GM21360 (cell line): ENCODE results near the gene PACSIN2.

Experiments used
- ATAC-seq: cut with Tn5 transposase; IDR thresholded peaks from one replicate; pipeline ENCODE4 v1.9.1; 2021; ENCODE audit warnings: mild to moderate bottlenecking, moderate library complexity; ENCODE audit not compliant: unreplicated experiment

PACSIN2 gene

DNA sequence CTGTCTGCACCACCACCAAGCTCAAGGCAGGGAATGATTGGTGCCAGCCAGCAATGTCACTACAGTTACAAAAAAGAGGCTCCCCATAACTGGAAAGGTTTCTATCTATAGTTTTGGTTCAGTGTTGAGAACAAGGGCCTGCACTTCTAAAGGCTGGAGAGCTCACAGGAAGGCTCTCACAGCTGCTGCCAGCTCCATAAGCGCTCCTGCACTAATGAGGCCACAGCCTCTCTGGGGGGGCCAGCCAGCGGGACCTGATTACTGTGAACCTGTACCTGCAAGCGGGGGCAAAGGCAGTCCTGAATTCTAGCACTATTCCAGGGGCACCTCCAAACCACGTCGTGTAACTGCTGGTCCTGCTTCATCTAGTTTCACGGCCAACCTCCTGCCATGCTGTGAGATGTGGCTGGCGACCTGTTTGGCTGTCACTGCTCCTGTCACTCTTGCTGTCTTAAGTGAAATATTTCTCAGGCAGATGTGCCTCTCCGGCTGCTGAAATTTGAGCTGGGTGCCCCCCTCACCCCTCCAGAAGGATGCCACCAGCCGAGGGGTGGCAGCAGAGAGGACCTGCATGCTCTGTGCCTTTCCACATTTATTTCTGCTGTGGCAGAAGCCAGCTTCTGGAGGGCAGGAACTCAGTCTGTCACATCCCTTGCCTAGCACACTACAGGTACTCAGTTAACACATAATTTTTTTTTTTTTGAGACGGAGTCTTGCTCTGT lies 104.6 kb downstream of the PACSIN2 start:
- no peak for ATAC-seq

DNA sequence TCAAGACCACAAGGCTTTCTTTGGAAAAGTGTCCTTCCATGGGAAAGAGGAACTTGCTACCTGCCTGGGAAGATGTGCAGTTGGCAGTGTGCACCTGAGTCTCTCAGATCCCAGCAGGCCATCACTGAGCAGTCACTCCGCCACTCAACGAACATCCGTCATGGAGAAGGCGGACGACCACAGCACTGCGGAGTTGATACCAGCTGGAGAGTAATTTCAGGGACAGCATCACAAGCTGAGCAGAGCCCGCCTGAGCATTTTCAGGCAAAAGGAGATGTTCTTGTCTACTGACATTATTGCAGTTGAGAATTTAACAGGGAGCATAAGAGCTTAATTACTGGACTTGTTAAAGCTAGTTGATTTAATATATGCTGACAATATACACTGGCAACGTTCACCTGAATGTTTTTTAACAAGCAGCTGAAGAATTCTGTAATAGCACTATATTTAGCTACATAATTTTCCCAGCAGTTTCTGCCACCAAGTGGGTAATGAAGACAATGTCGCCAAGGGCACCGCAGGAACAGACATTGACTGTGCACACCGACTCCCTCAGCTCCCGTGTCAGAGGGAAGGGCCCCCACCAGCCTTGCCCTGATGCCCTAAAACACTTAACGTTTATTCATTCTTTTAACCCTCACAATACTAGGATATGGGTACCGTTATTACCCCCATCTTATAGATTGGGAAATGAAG lies 105.4 kb downstream of the PACSIN2 start:
- ATAC-seq, result no peak

GRCh38 chr22:42908374-42908746 lies 106.6 kb downstream of the PACSIN2 start:
- no peak for ATAC-seq

DNA sequence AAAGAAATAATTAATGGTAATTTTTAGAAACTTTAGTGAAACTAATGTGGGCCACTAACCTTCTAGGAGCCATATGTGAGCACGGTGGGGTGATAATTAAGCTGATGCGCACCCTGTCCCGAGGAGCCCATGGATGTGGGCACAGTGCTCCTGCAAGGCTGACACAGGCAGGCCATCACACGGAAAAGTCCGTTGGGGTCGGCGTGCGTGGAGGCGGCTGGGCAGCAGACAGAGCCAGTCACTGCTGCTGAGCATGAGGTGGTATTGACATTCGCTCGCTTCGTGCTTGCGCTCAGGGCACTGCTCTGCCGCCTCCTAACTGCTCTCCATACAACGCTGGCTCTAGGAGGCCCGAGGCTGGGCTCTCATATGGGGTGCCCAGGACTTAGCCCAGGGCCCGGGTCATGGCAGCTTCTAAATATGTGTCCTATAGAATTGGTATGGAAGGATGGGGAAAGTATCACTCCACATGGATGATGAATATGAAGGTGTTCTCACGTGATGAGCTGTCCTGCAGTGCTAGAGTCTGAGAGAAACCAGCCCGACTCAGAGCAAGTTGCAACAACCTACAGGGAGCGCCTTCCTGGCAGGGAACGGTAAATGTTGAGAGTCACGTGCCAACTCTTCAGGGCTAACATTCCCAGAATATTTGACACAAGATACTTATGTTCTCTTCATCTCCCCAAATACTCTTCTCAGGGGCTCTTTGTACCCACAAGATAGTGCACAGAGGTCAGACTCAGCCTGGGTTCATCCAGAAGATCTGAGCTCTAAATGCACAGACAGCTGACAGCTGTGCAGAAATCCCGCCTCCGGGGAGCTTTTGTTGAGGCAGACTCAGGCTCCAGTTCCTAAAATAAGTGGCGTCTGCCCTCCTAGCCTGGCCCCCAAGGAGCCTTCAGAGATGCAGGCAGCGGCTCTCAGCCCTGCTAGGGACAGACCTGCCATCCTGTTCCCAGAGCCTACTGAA lies 107.3 kb downstream of the PACSIN2 start:
- no peak for ATAC-seq

DNA sequence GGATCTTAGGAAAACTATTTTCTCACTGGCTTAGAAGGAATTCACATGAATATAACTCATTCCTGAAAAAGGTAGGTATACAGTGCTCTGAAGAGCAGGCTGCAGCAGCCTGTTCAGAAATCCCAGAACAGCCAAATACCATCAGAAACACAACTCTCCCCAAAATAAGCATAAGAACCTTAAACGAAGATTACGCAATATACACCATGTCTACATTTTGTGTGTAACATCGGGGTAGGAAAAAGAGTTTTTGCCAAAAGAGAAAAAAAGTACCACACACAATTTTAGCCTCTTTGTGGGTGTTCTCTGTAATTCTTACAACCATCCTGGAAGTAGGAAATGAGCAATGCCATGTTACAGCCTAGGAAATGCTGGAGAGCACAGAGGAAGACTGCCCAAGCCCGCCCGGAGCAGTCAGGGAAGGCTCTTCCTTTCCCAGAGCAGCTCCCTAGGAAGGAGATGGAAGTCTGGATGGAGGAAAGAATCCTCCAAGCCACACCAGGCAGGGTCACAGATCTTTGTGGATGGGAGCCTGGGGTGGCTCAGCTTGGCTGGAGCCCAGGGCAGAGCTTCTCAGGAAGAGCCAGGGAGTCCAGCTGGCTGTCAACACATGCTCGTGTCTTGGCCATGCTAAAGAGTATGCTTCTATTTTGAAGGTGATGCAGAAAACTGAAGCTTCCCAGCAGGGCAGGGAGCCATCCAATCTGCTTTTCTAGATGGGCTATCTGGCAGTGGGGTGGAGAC lies 108.2 kb downstream of the PACSIN2 start:
- no peak for ATAC-seq

DNA sequence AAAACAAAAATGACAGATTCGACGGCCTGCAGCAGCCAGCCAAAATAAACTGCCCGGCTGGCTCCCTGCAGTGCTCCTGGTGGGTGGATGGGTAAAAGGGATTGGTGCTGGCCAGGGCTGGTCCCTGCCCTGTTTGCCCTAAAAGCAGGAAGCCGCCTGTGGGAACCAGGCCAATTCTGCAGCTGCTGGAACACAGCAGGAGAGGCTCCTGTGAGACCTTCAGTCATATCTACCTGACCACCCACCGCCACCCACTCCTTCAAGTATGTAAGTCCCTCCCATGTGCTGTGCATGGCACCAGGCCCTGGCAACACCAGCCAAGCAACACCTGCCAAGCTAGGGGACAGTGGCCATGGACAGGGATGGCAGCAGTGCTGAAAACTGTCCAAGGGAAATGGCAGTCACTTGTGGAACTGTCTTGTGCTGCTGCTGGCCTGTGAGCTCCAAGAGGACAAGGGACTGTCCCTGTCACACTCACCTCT lies 109.2 kb downstream of the PACSIN2 start:
- no peak for ATAC-seq

DNA sequence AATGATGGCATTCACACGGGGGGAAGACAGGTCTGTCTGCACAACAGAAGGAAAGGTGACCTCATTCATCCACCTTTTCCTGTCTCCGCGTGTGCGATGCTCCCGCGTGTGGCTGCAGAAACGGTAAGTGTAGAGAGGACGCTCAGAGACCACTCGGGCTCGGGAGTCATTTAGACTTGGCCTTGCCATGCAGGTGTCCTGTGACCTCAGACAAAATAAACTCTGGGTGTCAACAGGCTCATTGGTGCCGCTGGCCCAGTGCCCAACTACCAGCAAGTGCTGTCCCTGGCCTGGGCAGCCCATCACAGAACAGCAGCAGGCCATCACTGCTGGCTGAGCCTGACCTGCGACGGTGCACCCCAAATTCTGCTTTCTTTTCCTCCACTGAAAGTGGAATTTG lies 109.7 kb downstream of the PACSIN2 start:
- no peak for ATAC-seq

- no peak for ATAC-seq
Observed at GRCh38 chr22:42904050-42904449, 110.9 kb downstream of the PACSIN2 start.

DNA sequence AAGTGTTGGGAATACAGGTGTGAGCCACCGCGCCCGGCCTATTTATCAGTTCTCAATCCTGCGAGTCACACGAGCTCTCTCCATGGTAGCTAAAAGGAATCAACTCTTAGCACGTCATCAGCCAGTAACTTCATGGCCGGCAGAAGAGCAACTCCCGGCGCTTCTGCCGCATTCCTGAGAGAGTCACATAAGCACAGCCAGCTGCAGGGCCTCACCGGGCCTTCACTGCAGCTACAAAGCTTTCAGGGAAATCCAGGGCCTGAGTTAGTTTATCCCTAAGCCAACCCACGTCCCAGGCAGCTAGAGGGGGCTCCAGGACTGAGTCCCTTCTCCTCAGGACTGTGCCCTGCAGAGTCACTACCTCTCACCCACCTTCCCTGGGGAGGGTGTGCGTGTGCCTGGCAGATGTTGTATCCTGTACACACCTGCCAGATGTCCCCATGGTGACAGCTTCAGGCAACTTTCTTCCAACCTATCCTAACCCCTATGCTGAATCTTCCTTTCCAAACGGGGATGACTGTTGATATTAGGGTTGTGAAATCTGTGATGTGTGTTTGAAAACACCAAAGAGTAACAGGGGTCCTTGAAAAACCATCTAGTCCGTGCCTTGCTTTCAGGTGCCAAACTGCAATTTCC lies 112.0 kb downstream of the PACSIN2 start:
- ATAC-seq, result no peak

DNA sequence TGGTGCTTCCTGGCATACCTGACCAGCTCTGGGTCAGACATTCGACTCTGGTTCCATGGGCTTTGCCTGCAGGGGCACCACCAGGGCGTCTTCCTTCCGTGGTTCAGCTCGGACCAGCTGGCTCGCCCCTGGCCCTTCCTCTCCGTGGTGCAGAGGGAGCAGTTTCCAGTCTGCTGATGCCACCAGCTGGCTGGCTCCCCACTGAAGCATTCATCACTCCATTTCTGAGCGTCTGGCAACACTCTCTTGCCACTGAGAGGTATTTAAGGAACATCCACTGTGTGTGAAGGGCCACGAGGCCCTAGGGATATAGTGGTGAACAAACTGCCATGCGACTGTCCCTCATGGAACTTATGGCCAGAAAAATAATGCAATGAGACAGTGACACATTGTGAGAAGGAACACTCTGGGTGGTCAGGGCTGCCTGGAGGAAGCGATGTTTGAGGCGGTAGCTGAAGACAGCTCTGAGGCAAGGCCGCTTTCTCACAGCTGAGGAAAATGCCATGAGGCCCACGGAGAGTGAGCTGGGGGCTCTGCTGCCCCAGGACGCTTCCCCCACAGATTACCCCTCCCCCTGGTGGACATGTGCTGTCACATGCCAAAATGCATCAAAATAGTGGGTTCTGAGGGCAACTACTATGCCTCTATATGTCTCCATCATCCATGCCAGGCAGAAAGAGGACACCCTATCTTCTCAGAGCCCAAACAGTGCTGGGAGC lies 113.0 kb downstream of the PACSIN2 start:
- no peak for ATAC-seq

DNA sequence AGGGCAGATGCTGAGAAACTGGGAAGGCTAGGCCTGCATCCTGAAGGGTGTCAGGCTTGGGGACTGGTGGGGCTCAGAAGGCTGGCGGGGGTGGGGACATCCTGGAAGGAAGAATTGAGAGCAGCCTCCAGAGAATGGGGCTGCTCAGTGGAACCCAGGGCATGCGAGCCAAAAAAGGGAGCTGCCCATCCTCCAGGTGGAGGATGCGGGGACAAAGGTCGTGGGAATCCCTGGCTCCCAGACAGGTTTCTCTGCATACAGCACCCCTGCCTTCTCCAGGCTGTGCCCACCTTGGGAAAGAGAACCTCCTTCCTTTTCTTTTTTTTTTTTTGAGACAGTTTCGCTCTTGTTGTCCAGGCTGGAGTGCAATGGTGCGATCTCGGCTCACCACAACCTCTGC lies 117.0 kb downstream of the PACSIN2 start:
- ATAC-seq, result no peak

- no peak for ATAC-seq
Observed at GRCh38 chr22:42895541-42895981, 119.4 kb downstream of the PACSIN2 start.

DNA sequence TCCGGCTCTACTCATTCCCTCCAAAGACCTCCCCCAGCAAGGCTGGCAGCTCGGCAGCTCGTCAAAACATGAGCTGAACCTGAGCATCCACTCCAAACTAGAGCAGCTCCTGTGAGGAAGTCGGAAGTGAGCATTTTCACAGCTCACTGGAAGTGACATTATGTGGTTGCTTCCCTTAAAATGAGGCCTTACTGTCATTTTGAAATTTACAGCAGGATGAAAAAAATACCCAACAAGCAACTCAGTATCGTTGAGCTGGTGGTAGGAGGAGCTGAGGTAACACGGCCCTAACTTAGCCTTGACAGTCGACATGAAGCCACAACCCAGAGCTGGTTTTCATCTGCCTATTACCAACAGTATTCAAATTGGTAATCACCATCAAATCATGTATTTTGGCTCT lies 119.9 kb downstream of the PACSIN2 start:
- ATAC-seq, result no peak

DNA sequence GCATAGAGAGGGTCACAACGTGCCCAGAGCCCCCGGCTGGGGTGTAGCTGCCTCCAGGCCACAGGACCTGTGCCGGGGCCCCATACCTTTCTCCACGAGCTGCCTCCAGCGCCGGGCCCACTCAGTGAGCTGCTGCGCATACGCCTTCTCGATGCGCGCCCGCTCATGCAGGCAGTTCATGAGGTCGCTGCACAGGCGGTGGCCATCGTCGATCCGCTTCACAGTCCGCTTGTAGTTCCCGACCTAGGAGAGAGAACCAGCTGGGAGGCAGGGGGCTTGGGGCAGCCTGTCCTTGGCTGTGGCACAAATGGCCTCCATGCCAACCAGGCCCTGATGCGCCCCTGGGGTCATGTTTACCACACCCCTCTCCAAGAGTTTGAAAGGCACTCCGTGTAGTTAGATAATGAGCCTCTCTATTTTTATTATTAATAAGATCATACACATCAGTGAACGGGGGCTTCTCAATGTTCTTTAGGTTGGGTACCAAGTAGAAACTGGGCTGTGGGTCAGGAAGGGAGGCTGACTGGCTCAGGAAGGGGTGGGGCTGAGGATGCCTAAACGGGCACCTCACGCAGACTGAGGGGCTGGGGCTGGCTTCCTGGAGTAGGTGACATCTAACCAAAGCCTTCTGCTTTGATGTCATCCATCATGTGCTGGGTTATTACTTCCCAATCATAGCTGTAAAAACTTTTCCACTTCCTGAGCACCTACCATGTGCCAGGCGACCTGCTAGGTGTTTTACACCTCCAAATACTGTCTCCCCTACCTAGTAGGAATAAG lies 121.4 kb downstream of the PACSIN2 start:
- ATAC-seq, result no peak

DNA sequence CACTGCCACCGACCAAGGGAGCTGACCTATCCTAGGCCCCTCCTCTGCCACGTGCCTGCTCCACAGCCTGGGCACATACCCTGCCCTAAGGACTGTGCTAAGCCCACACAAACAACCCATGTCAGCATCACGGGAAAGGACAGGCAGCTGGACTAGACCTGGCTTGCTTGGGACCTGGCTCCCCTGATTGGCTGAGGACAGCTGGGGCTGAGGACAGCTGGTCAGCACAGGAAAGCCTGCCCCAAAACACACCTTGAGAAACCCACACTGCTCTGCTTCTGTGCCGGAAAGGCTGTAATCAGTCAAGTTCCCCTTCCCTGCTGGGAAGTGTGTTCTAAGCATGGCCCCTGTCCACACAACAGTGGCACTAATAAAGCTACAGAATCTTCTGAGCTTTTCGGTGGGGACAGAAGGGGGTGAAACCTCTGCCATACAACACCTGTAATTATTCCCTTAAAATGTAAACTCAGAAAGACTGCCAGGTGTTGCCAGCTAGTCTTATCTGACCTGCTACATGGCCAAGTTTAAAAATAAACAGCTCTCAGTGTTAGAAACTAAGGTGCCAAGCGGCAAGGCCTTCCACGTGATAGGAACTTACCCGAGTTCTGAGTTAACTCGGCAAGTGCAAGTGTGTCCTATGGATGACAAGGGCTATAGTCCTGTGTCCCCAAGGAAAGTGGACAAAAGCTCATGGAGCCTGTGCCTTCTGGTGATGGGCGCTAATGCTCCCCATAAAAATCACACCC lies 122.2 kb downstream of the PACSIN2 start:
- no peak for ATAC-seq

DNA sequence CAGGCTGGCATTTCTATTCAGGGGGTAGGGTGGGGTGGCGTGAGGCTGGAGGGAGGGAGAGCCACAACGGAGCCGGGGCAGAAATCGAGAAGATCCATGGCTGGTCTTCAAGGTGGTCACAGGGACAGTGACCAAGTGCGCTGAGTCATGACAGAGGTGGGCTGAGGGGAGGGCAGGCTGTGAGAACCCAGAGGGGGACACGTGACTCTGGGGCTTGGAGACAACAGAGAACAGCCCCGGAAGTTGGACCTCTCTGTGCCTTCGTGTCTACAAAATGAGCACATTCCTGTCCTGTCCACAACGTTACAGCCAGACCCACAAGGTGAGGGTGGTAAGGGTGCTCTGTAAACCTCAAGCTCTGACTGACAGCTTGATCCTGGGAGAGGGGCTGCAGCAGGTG lies 122.8 kb downstream of the PACSIN2 start:
- ATAC-seq, result no peak

DNA sequence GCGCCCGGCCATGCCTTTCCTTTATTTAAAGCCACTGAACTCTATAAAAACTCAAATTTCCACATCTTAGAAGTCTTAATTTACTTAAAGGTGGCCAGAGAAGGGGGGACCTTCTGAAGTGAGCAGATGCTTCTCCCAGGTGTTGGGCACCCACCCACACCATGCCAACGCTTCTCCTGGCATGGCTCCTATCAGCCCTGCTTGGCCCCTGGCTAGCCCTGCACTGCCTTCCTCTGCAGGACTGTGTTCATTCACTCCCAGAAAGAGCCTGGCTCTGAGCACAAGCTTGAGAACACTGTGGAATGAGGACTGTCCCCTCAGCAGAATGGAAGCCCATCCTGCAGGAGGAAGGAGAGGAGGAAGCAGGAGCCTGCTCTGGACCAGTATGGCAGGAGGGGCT lies 123.3 kb downstream of the PACSIN2 start:
- no peak for ATAC-seq

DNA sequence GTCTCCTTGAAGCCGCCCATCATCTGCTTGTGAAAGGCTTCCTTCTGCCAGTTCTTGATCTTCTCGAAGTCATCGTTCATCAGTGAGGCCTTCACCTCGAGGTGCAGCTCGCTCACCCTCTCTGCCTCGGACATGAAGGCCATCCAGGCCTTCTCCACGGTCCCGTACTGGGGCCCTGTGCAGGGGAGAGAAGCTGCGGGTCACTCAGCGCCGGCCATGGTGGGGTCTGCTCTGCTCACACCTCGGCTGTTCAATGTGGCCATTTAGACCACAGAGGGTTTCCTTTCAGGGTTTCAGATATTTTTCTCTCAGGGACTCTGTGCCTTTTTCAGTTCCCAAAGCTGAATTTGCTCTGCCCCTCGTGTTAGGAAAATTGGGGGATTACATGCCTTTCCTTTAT lies 123.9 kb downstream of the PACSIN2 start:
- no peak for ATAC-seq
